WTC11 (cell line): Measurements from ENCODE around the gene ICA1L. TPM values are rescaled to one million over a fixed set of nuclear protein-coding genes. Genes with fewer than 3 reads are reported as not detected.

Source experiments
- ATAC-seq: fragments of 200-7000 bp; cut with Tn5 transposase; 2 replicates; pipeline ENCODE4 v1.10.0; 2021; ENCODE audit warnings: mild to moderate bottlenecking, moderate library complexity
- CTCF ChIA-PET: fragments of 300-600 bp; sonication (Branson Sonifier 250); formaldehyde crosslinking; loops from one replicate; lab custom pipeline; 2021; ENCODE audit warnings: antibody characterized with exemption; lab: Charles Lee
- POLR2A ChIA-PET: fragments of 350-600 bp; sonication (Branson Sonifier 250); formaldehyde crosslinking; loops from one replicate; lab custom pipeline; 2021; ENCODE audit warnings: antibody characterized with exemption; lab: Charles Lee
- DNase-seq: peaks from one replicate; pipeline ENCODE4 v3.0.0; 2021; ENCODE audit warnings: low spot score
- H3K27ac Mint-ChIP-seq: 2 replicates; pipeline ENCODE4 v1.8.0; 2021; ENCODE audit warnings: mixed read lengths
- H3K27me3 Mint-ChIP-seq: 2 replicates; pipeline ENCODE4 v1.8.0; 2021; ENCODE audit warnings: low read depth, mild to moderate bottlenecking, moderate library complexity, mixed read lengths
- H3K36me3 Mint-ChIP-seq: 2 replicates; pipeline ENCODE4 v1.8.0; 2021; ENCODE audit warnings: mixed read lengths
- H3K4me1 Mint-ChIP-seq: 2 replicates; pipeline ENCODE4 v1.8.0; 2022; ENCODE audit warnings: mixed read lengths
- H3K4me3 Mint-ChIP-seq: 2 replicates; pipeline ENCODE4 v1.8.0; 2021; ENCODE audit warnings: mild to moderate bottlenecking, moderate library complexity, mixed read lengths
- H3K9me3 Mint-ChIP-seq: 2 replicates; pipeline ENCODE4 v1.8.0; 2021; ENCODE audit warnings: mixed read lengths
- ATF1 ChIP-seq: sonication (generic); formaldehyde crosslinking; IDR thresholded peaks from 2 replicates; pipeline ENCODE4 v1.8.1; 2023; ENCODE audit warnings: mild to moderate bottlenecking, moderate library complexity, missing genetic modification reagents
- CBFB ChIP-seq: sonication (generic); formaldehyde crosslinking; IDR thresholded peaks from 2 replicates; pipeline ENCODE4 v1.8.1; 2022; ENCODE audit warnings: mild to moderate bottlenecking, low read depth, missing genetic modification reagents
- CREM ChIP-seq: sonication (generic); formaldehyde crosslinking; IDR thresholded peaks from 2 replicates; pipeline ENCODE4 v1.8.1; 2022; ENCODE audit warnings: mild to moderate bottlenecking, missing genetic modification reagents, moderate library complexity
- E2F4 ChIP-seq: sonication (generic); formaldehyde crosslinking; IDR thresholded peaks from 2 replicates; pipeline ENCODE4 v1.8.1; 2022; ENCODE audit warnings: low read depth, mild to moderate bottlenecking, moderate library complexity, missing genetic modification reagents, borderline replicate concordance
- ELF4 ChIP-seq: sonication (generic); formaldehyde crosslinking; IDR thresholded peaks from 2 replicates; pipeline ENCODE4 v1.8.1; 2022; ENCODE audit warnings: low read depth, mild to moderate bottlenecking, moderate library complexity, missing genetic modification reagents
- FOXP1 ChIP-seq: sonication (generic); formaldehyde crosslinking; IDR thresholded peaks from 2 replicates; pipeline ENCODE4 v1.8.0; 2022; ENCODE audit warnings: missing genetic modification reagents, mild to moderate bottlenecking, moderate library complexity, borderline replicate concordance
- GABPB1 ChIP-seq: sonication (generic); formaldehyde crosslinking; IDR thresholded peaks from 2 replicates; pipeline ENCODE4 v1.8.1; 2023; ENCODE audit warnings: mild to moderate bottlenecking, missing genetic modification reagents
- JAZF1 ChIP-seq: fragments of 250-450 bp; sonication (Bioruptor Pico); IDR thresholded peaks from 2 replicates; pipeline ENCODE4 v1.9.0; 2021; ENCODE audit warnings: moderate library complexity, mild to moderate bottlenecking, inconsistent platforms
- JUN ChIP-seq: sonication (generic); formaldehyde crosslinking; IDR thresholded peaks from 2 replicates; pipeline ENCODE4 v1.8.0; 2023; ENCODE audit warnings: mild to moderate bottlenecking, missing genetic modification reagents
- MAX ChIP-seq: sonication (generic); formaldehyde crosslinking; IDR thresholded peaks from 2 replicates; pipeline ENCODE4 v1.8.0; 2022; ENCODE audit warnings: mild to moderate bottlenecking, missing genetic modification reagents
- NFYB ChIP-seq: sonication (generic); formaldehyde crosslinking; conservative IDR thresholded peaks from 2 replicates; pipeline ENCODE4 v1.8.0; 2022; ENCODE audit warnings: low read depth, missing genetic modification reagents
- NR1H2 ChIP-seq: sonication (generic); formaldehyde crosslinking; IDR thresholded peaks from 2 replicates; pipeline ENCODE4 v1.9.0; 2021; ENCODE audit warnings: mild to moderate bottlenecking, moderate library complexity, missing genetic modification reagents
- PREB ChIP-seq: sonication (generic); formaldehyde crosslinking; IDR thresholded peaks from 2 replicates; pipeline ENCODE4 v1.8.1; 2022; ENCODE audit warnings: mild to moderate bottlenecking, missing genetic modification reagents, moderate library complexity, borderline replicate concordance
- RELA ChIP-seq: sonication (generic); formaldehyde crosslinking; IDR thresholded peaks from 2 replicates; pipeline ENCODE4 v1.8.1; 2022; ENCODE audit warnings: missing genetic modification reagents, mild to moderate bottlenecking, borderline replicate concordance
- SMAD3 ChIP-seq: sonication (generic); formaldehyde crosslinking; IDR thresholded peaks from 2 replicates; pipeline ENCODE4 v1.8.0; 2022; ENCODE audit warnings: missing genetic modification reagents, mild to moderate bottlenecking, borderline replicate concordance
- SP1 ChIP-seq: sonication (generic); formaldehyde crosslinking; conservative IDR thresholded peaks from 2 replicates; pipeline ENCODE4 v1.8.1; 2022; ENCODE audit warnings: missing genetic modification reagents
- STAT6 ChIP-seq: sonication (generic); formaldehyde crosslinking; conservative IDR thresholded peaks from 2 replicates; pipeline ENCODE4 v1.8.1; 2023; ENCODE audit warnings: mild to moderate bottlenecking, low read depth, missing genetic modification reagents, moderate library complexity
- TEAD4 ChIP-seq: sonication (generic); formaldehyde crosslinking; IDR thresholded peaks from 2 replicates; pipeline ENCODE4 v1.8.0; 2022; ENCODE audit warnings: mild to moderate bottlenecking, missing genetic modification reagents
- ZBTB43 ChIP-seq: sonication (generic); formaldehyde crosslinking; IDR thresholded peaks from 2 replicates; pipeline ENCODE4 v1.8.1; 2023; ENCODE audit warnings: mild to moderate bottlenecking, missing genetic modification reagents
- ZMAT4 ChIP-seq: fragments of 250-450 bp; sonication (Bioruptor Pico); IDR thresholded peaks from 2 replicates; pipeline ENCODE4 v1.9.0; 2021; ENCODE audit warnings: mild to moderate bottlenecking
- ZNF396 ChIP-seq: fragments of 250-450 bp; sonication (Bioruptor Pico); IDR thresholded peaks from 2 replicates; pipeline ENCODE4 v1.8.0; 2021; ENCODE audit warnings: mild to moderate bottlenecking, moderate library complexity, borderline replicate concordance
- ZNF425 ChIP-seq: fragments of 250-450 bp; sonication (Bioruptor Pico); conservative IDR thresholded peaks from 2 replicates; pipeline ENCODE4 v1.9.0; 2021; ENCODE audit warnings: mild to moderate bottlenecking
- total RNA-seq: library from RNA; stranded (reverse); gene quantifications from 3 replicates; pipeline ENCODE4 v1.2.3, GENCODE V29; 2021
- TF ChIP-seq, protein P1 (sequence below): sonication (generic); formaldehyde crosslinking; IDR thresholded peaks from 2 replicates; pipeline ENCODE4 v1.8.1; 2023; ENCODE audit warnings: mild to moderate bottlenecking, missing genetic modification reagents, moderate library complexity

Gene ICA1L
- total RNA-seq, 1 experiment from 2014 or later = 3.1 TPM

DNA sequence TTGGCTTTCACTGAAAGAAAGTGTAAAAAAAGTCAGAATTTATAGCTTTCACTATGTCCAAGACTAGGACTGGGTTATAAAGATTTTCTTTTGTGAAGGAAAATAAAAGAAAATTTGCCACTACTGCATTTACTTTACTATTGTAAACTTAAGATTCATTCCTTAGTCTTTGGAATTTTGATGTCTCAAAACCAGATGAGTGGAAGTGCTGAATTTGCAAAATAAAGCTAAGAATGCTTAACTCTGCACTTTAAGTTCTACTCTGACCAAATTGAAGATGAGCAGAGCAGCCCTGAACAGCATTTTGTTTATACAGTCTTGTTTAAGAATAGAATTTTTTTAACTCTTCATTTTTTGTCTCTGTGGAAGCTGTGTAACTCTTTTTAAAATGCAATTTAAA lies 102.4 kb downstream of the ICA1L start (continued):
- TF ChIP-seq GABPB1 (CRISPR knock-in tag) (no peak), JAZF1 (CRISPR knock-in tag) (no peak), RELA (no peak), E2F4 (CRISPR knock-in tag) (no peak), PREB (CRISPR knock-in tag) (no peak), SMAD3 (CRISPR knock-in tag) (no peak), ZNF396 (CRISPR knock-in tag) (no peak), ZBTB43 (CRISPR knock-in tag) (no peak)

GRCh38 chr2:202768273-202768672 lies 103.3 kb downstream of the ICA1L start:
- no peak for ATAC-seq
- peaks cover 18% of the 10 kb centered on the region for H3K4me1 Mint-ChIP-seq
- DNase-seq = no peak
- H3K27ac Mint-ChIP-seq = peak overlapping the region; percentile 76
- no peaks in the 10 kb centered on the region for H3K27me3 Mint-ChIP-seq
- no peak overlapping the region for H3K4me3 Mint-ChIP-seq
- ChIA-PET CTCF (interaction anchor here (1.5 kb wide), 1 partner anchor 179 kb away, joined by 8 read pairs; no protein-coding TSS in a partner anchor), POLR2A (interaction anchor here (0.5 kb wide), 1 partner anchor 242 kb away, joined by 3 read pairs; no protein-coding TSS in a partner anchor)
- H3K9me3 Mint-ChIP-seq = no peaks in the 10 kb centered on the region
- H3K36me3 Mint-ChIP-seq = peaks cover 10% of the 10 kb centered on the region
- TF ChIP-seq FOXP1 (CRISPR knock-in tag) (no peak), TEAD4 (CRISPR knock-in tag) (no peak)
- TF ChIP-seq, all 79 proteins: peak for 0

- Mint-ChIP-seq H3K9me3 (no peaks in the 10 kb centered on the region), H3K36me3 (peaks cover 10% of the 10 kb centered on the region), H3K27ac (peak overlapping the region; percentile 36; the same call in 1 of the 2 replicates), H3K27me3 (no peaks in the 10 kb centered on the region), H3K4me3 (no peak overlapping the region), H3K4me1 (peaks cover 18% of the 10 kb centered on the region)
- ATAC-seq (no peak), DNase-seq (no peak)
- POLR2A ChIA-PET = no interaction called here
- CTCF ChIA-PET = no interaction called here
- TF ChIP-seq SP1 (CRISPR knock-in tag) (no peak), ELF4 (CRISPR knock-in tag) (no peak), NR1H2 (CRISPR knock-in tag) (no peak), CREM (CRISPR knock-in tag) (no peak), JUN (CRISPR knock-in tag) (no peak), ZNF425 (CRISPR knock-in tag) (no peak), ZMAT4 (CRISPR knock-in tag) (no peak), NFYB (no peak), ATF1 (CRISPR knock-in tag) (no peak), CBFB (CRISPR knock-in tag) (no peak), MAX (CRISPR knock-in tag) (no peak), STAT6 (CRISPR knock-in tag) (no peak)
- TF ChIP-seq, protein P1, sequence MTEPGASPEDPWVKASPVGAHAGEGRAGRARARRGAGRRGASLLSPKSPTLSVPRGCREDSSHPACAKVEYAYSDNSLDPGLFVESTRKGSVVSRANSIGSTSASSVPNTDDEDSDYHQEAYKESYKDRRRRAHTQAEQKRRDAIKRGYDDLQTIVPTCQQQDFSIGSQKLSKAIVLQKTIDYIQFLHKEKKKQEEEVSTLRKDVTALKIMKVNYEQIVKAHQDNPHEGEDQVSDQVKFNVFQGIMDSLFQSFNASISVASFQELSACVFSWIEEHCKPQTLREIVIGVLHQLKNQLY (CRISPR knock-in tag) = no peak
Measured at GRCh38 chr2:202765436-202765835, 106.1 kb downstream of the ICA1L start.
